ENCODE measurements around the gene PITPNC1. TPM values are rescaled to one million over a fixed set of nuclear protein-coding genes. Genes with fewer than 3 reads are reported as not detected.
A peak's percentile ranks its signal among the peaks of the same experiment; 100 is the strongest.

Gene PITPNC1
- total and polyA plus RNA-seq, 2 of the 13 experiments (the other 11 are each of a cell fraction or from before 2014, with no cell fraction given), result 4.1 to 5.7 TPM

DNA sequence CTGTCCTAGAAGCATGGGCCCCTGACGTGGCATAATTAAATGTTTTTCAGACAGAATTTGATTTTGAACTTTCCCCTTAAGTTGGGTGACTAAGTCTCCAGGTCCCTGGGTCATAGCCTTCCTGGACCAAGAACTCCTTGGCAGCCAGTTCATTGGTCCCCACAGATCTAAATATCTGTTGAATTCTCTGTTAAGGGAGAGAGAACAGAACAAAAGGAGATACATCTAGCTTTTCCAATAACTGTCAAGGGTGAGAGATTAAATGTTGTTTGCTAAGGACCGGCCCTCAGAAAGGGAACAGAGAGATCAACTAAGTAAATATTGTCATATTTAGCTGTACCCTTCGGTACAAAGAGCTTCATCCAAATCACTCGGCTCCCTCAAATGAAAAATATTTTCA is 262.5 kb downstream of the PITPNC1 start (continued):
- TF ChIP-seq, protein P1, sequence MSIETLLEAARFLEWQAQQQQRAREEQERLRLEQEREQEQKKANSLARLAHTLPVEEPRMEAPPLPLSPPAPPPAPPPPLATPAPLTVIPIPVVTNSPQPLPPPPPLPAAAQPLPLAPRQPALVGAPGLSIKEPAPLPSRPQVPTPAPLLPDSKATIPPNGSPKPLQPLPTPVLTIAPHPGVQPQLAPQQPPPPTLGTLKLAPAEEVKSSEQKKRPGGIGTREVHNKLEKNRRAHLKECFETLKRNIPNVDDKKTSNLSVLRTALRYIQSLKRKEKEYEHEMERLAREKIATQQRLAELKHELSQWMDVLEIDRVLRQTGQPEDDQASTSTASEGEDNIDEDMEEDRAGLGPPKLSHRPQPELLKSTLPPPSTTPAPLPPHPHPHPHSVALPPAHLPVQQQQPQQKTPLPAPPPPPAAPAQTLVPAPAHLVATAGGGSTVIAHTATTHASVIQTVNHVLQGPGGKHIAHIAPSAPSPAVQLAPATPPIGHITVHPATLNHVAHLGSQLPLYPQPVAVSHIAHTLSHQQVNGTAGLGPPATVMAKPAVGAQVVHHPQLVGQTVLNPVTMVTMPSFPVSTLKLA (IDR thresholded peaks at IDR 0.05), result no peak
- TF ChIP-seq KLF6 (CRISPR knock-in tag; IDR thresholded peaks at IDR 0.05) (no peak), ZBTB3 (CRISPR knock-in tag; IDR thresholded peaks at IDR 0.05; ENCODE audit: borderline replicate concordance, low read depth) (no peak), ZNF703 (CRISPR knock-in tag; IDR thresholded peaks at IDR 0.05; ENCODE audit: borderline replicate concordance) (no peak), ZBTB38 (CRISPR knock-in tag; IDR thresholded peaks at IDR 0.05) (no peak), ZEB1 (IDR thresholded peaks at IDR 0.05; ENCODE audit: insufficient replicate concordance, low read depth) (no peak), NR1H2 (CRISPR knock-in tag; IDR thresholded peaks at IDR 0.05; ENCODE audit: borderline replicate concordance, low read depth) (no peak), ZNF607 (CRISPR knock-in tag; IDR thresholded peaks at IDR 0.05; ENCODE audit: borderline replicate concordance) (no peak), ZNF180 (CRISPR knock-in tag; IDR thresholded peaks at IDR 0.05; ENCODE audit: borderline replicate concordance, low read depth) (no peak), PPARG (CRISPR knock-in tag; conservative IDR thresholded peaks at IDR 0.05) (peak; percentile 64), MED8 (CRISPR knock-in tag; IDR thresholded peaks at IDR 0.05; ENCODE audit: insufficient replicate concordance) (no peak), ZNF619 (CRISPR knock-in tag; IDR thresholded peaks at IDR 0.05) (no peak), SMC3 (IDR thresholded peaks at IDR 0.05; ENCODE audit: low read length) (no peak), ZNF782 (CRISPR knock-in tag; IDR thresholded peaks at IDR 0.05; ENCODE audit: borderline replicate concordance) (no peak), NFIC (IDR thresholded peaks at IDR 0.05; ENCODE audit: low read length) (peak; percentile 70; the same call in 1 of the 2 replicates), RCOR2 (CRISPR knock-in tag; IDR thresholded peaks at IDR 0.05) (no peak), POLR2G (IDR thresholded peaks at IDR 0.05; ENCODE audit: low read depth, low read length) (no peak), HMG20A (CRISPR knock-in tag; IDR thresholded peaks at IDR 0.05; ENCODE audit: borderline replicate concordance) (no peak), NONO (IDR thresholded peaks at IDR 0.05) (no peak), NONO (CRISPR knock-in tag; conservative IDR thresholded peaks at IDR 0.05) (no peak), NFYB (CRISPR knock-in tag; IDR thresholded peaks at IDR 0.05) (peak; percentile 12; the same call in 1 of the 2 replicates), MIXL1 (CRISPR knock-in tag; IDR thresholded peaks at IDR 0.05) (peak; percentile 69; the same call in 1 of the 2 replicates)
- TF ChIP-seq, protein P2, sequence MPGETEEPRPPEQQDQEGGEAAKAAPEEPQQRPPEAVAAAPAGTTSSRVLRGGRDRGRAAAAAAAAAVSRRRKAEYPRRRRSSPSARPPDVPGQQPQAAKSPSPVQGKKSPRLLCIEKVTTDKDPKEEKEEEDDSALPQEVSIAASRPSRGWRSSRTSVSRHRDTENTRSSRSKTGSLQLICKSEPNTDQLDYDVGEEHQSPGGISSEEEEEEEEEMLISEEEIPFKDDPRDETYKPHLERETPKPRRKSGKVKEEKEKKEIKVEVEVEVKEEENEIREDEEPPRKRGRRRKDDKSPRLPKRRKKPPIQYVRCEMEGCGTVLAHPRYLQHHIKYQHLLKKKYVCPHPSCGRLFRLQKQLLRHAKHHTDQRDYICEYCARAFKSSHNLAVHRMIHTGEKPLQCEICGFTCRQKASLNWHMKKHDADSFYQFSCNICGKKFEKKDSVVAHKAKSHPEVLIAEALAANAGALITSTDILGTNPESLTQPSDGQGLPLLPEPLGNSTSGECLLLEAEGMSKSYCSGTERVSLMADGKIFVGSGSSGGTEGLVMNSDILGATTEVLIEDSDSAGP (CRISPR knock-in tag; IDR thresholded peaks at IDR 0.05; ENCODE audit: borderline replicate concordance), result no peak
- TF ChIP-seq, protein P3, sequence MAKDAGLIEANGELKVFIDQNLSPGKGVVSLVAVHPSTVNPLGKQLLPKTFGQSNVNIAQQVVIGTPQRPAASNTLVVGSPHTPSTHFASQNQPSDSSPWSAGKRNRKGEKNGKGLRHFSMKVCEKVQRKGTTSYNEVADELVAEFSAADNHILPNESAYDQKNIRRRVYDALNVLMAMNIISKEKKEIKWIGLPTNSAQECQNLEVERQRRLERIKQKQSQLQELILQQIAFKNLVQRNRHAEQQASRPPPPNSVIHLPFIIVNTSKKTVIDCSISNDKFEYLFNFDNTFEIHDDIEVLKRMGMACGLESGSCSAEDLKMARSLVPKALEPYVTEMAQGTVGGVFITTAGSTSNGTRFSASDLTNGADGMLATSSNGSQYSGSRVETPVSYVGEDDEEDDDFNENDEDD (CRISPR knock-in tag; IDR thresholded peaks at IDR 0.05; ENCODE audit: borderline replicate concordance), result no peak
- TF ChIP-seq, protein P4, sequence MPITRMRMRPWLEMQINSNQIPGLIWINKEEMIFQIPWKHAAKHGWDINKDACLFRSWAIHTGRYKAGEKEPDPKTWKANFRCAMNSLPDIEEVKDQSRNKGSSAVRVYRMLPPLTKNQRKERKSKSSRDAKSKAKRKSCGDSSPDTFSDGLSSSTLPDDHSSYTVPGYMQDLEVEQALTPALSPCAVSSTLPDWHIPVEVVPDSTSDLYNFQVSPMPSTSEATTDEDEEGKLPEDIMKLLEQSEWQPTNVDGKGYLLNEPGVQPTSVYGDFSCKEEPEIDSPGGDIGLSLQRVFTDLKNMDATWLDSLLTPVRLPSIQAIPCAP (CRISPR knock-in tag; IDR thresholded peaks at IDR 0.05; ENCODE audit: low read depth), result no peak
- TF ChIP-seq, protein P5, sequence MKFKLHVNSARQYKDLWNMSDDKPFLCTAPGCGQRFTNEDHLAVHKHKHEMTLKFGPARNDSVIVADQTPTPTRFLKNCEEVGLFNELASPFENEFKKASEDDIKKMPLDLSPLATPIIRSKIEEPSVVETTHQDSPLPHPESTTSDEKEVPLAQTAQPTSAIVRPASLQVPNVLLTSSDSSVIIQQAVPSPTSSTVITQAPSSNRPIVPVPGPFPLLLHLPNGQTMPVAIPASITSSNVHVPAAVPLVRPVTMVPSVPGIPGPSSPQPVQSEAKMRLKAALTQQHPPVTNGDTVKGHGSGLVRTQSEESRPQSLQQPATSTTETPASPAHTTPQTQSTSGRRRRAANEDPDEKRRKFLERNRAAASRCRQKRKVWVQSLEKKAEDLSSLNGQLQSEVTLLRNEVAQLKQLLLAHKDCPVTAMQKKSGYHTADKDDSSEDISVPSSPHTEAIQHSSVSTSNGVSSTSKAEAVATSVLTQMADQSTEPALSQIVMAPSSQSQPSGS (CRISPR knock-in tag; IDR thresholded peaks at IDR 0.05), result no peak
- TF ChIP-seq, protein P6, sequence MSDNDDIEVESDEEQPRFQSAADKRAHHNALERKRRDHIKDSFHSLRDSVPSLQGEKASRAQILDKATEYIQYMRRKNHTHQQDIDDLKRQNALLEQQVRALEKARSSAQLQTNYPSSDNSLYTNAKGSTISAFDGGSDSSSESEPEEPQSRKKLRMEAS (IDR thresholded peaks at IDR 0.05), result no peak
